ENCODE results near the gene GALNT15. TPM values are rescaled to one million over a fixed set of nuclear protein-coding genes. Genes with fewer than 3 reads are reported as not detected.

The GALNT15 gene
- total RNA-seq, 5 donors from 2014 or later (not counting 1 experiment from before 2014, with no cell fraction given) = 0.06 TPM; not detected in 4

DNA sequence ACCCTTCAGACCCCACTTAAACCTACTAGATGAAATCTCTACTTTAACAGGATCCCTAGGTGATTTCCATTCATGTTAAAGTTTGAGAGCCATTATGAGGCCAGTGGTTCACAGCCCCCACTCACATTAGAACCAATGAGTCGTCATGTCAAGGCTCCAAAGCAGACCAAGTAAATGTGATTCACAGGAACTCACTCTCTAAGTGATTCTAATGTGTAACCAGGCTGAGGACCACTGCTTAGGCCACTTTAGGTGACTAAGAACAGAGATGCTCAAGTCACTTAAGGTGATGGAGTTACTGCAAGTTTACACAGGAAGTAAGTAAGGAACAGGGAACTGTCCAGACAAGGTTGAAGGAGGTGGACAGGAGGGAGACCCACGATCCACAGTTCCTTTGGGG is 7.7 kb downstream of the GALNT15 start:
- peaks cover 10 to 16% of the 10 kb centered on the region in 2 donors for H3K27me3 Mint-ChIP-seq
- Histone ChIP-seq H3K9me3 (no peaks in the 10 kb centered on the region), H3K27ac (ENCODE audit: low read length) (no peak overlapping the region), H3K4me1 (ENCODE audit: control insufficient read depth in 1 of 2, extremely low read depth in 1 of 2, insufficient read depth in 2 of 2, low read length in 2 of 2) (peaks cover 0 to 6% of the 10 kb centered on the region in 2 experiments), H3K27me3 (replicated peaks in 1 of 2; ENCODE audit: control insufficient read depth in 2 of 2, extremely low read depth in 1 of 2, insufficient read depth in 2 of 2, low read length in 1 of 2) (peaks cover 0 to 16% of the 10 kb centered on the region in 2 experiments), H3K36me3 (ENCODE audit: control insufficient read depth in 2 of 2, extremely low read depth in 1 of 2, insufficient read depth in 1 of 2, low read length in 1 of 2) (no peaks in the 10 kb centered on the region), H3K4me3 (ENCODE audit: control insufficient read depth in 1 of 2, extremely low read depth in 1 of 2, low read length in 1 of 2) (no peak overlapping the region)
- H3K4me1 Mint-ChIP-seq = peaks cover 4 to 8% (median 5%) of the 10 kb centered on the region in 3 donors
- H3K4me3 Mint-ChIP-seq = no peak overlapping the region
- no peak for DNase-seq
- ChIA-PET POLR2A (no interaction called here), CTCF (interaction anchor here in 1 of 2 donors (1.3 kb wide), 1 partner anchor 8 kb away, joined by 3 read pairs; the partner anchor contains the start of gene GALNT15)
- ATAC-seq (replicated peaks in 1 of 4) = no peak
- H3K36me3 Mint-ChIP-seq = no peaks in the 10 kb centered on the region
- WGBS (ENCODE audit: insufficient coverage) = no CpG with 5 or more reads among the region's 2 CpGs
- no peak overlapping the region for H3K27ac Mint-ChIP-seq
- H3K9me3 Mint-ChIP-seq = no peaks in the 10 kb centered on the region

- H3K36me3 Mint-ChIP-seq = no peaks in the 10 kb centered on the region
- ChIA-PET CTCF (interaction anchor here in 1 of 2 donors (1.3 kb wide), 1 partner anchor 9 kb away, joined by 3 read pairs; the partner anchor contains the start of gene GALNT15), POLR2A (interaction anchor here in 1 of 2 donors (0.5 kb wide), 1 partner anchor 10 kb away, joined by 3 read pairs; no protein-coding TSS in a partner anchor)
- Histone ChIP-seq H3K27me3 (replicated peaks in 1 of 2; ENCODE audit: control insufficient read depth in 2 of 2, extremely low read depth in 1 of 2, insufficient read depth in 2 of 2, low read length in 1 of 2) (peaks cover 0 to 16% of the 10 kb centered on the region in 2 experiments), H3K36me3 (ENCODE audit: control insufficient read depth in 2 of 2, extremely low read depth in 1 of 2, insufficient read depth in 1 of 2, low read length in 1 of 2) (no peaks in the 10 kb centered on the region), H3K27ac (ENCODE audit: low read length) (no peak overlapping the region), H3K9me3 (no peaks in the 10 kb centered on the region), H3K4me3 (ENCODE audit: control insufficient read depth in 1 of 2, extremely low read depth in 1 of 2, low read length in 1 of 2) (no peak overlapping the region), H3K4me1 (ENCODE audit: control insufficient read depth in 1 of 2, extremely low read depth in 1 of 2, insufficient read depth in 2 of 2, low read length in 2 of 2) (peaks cover 0 to 6% of the 10 kb centered on the region in 2 experiments)
- 84% methylated on average over 4 of the region's 5 CpGs for WGBS (ENCODE audit: insufficient coverage)
- no peak overlapping the region for H3K4me3 Mint-ChIP-seq
- peaks cover 4 to 8% (median 5%) of the 10 kb centered on the region in 3 donors for H3K4me1 Mint-ChIP-seq
- H3K27ac Mint-ChIP-seq = no peak overlapping the region
- H3K9me3 Mint-ChIP-seq = no peaks in the 10 kb centered on the region
- peaks cover 6 to 11% of the 10 kb centered on the region in 2 donors for H3K27me3 Mint-ChIP-seq
- ATAC-seq (replicated peaks in 1 of 4) = no peak
- DNase-seq = no peak
These were observed 8.1 kb downstream of the GALNT15 start for GRCh38 chr3:16182612-16183011.

GRCh38 chr3:16183082-16183481 is 8.6 kb downstream of the GALNT15 start:
- Histone ChIP-seq H3K36me3 (ENCODE audit: control insufficient read depth in 2 of 2, extremely low read depth in 1 of 2, insufficient read depth in 1 of 2, low read length in 1 of 2) (no peaks in the 10 kb centered on the region), H3K4me1 (ENCODE audit: control insufficient read depth in 1 of 2, extremely low read depth in 1 of 2, insufficient read depth in 2 of 2, low read length in 2 of 2) (peaks cover 0 to 5% of the 10 kb centered on the region in 2 experiments), H3K9me3 (no peaks in the 10 kb centered on the region), H3K27me3 (replicated peaks in 1 of 2; ENCODE audit: control insufficient read depth in 2 of 2, extremely low read depth in 1 of 2, insufficient read depth in 2 of 2, low read length in 1 of 2) (peaks cover 0 to 13% of the 10 kb centered on the region in 2 experiments), H3K4me3 (ENCODE audit: control insufficient read depth in 1 of 2, extremely low read depth in 1 of 2, low read length in 1 of 2) (no peak overlapping the region), H3K27ac (ENCODE audit: low read length) (no peak overlapping the region)
- ATAC-seq (replicated peaks in 1 of 4) (no peak), DNase-seq (no peak)
- Mint-ChIP-seq H3K27me3 (peaks cover 2 to 12% of the 10 kb centered on the region in 2 donors), H3K9me3 (no peaks in the 10 kb centered on the region), H3K36me3 (no peaks in the 10 kb centered on the region), H3K4me1 (peaks cover 3 to 8% (median 4%) of the 10 kb centered on the region in 3 donors), H3K27ac (no peak overlapping the region), H3K4me3 (no peak overlapping the region)
- ChIA-PET CTCF (interaction anchor here in 1 of 2 donors (1.3 kb wide), 1 partner anchor 9 kb away, joined by 3 read pairs; the partner anchor contains the start of gene GALNT15), POLR2A (interaction anchor here in 1 of 2 donors (0.5 kb wide), 1 partner anchor 10 kb away, joined by 3 read pairs; no protein-coding TSS in a partner anchor)
- WGBS (ENCODE audit: insufficient coverage) = 67% methylated on average over 1 of the region's 1 CpG

DNA sequence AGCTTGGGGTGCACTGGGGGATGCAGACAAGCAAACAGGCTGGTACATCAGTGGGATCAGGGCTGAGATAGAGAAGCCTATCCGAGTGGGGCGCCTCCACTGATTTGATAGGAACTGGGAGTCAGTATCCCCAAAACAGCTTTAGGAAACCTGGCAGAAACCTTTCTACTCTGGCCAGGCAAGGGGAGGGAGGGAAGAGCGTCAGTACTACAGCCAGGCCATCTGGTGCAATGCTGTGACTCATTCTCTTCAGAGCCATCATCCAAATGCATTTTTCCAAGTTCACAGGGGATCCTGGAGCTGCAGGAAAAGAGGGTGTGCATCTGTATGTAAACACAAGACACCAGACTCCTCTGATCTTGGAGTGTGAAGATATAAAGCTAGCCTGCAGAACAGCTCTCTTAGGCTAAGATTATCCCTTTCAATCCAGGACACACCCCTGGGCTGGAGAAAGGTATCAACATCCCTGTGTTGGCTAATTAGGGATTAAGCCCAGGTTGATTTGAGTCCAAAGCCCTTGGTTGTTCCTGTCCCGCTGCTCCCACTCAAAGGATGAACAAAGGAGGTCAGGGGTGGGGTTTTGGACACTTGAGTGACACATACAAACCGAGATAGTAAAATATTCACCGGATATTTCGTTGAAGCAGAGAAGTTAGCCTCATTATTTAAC is 9.3 kb downstream of the GALNT15 start:
- no peaks in the 10 kb centered on the region for H3K9me3 Mint-ChIP-seq
- no peaks in the 10 kb centered on the region for H3K4me1 ChIP-seq (ENCODE audit: control insufficient read depth in 1 of 2, extremely low read depth in 1 of 2, insufficient read depth in 2 of 2, low read length in 2 of 2)
- peaks cover 1 to 2% (median 2%) of the 10 kb centered on the region in 3 donors for H3K4me1 Mint-ChIP-seq
- H3K27me3 ChIP-seq (replicated peaks in 1 of 2; ENCODE audit: control insufficient read depth in 2 of 2, extremely low read depth in 1 of 2, insufficient read depth in 2 of 2, low read length in 1 of 2) = peaks cover 0 to 6% of the 10 kb centered on the region in 2 experiments
- ChIA-PET CTCF (interaction anchor here in 1 of 2 donors (1.3 kb wide), 1 partner anchor 10 kb away, joined by 3 read pairs; the partner anchor contains the start of gene GALNT15), POLR2A (no interaction called here)
- WGBS (ENCODE audit: insufficient coverage) = 70% methylated on average over 2 of the region's 7 CpGs
- no peak for ATAC-seq (replicated peaks in 1 of 4)
- peaks cover 2 to 7% of the 10 kb centered on the region in 2 donors for H3K27me3 Mint-ChIP-seq
- H3K27ac Mint-ChIP-seq = no peak overlapping the region
- no peaks in the 10 kb centered on the region for H3K36me3 Mint-ChIP-seq
- no peak overlapping the region for H3K4me3 Mint-ChIP-seq
- no peak overlapping the region for H3K27ac ChIP-seq (ENCODE audit: low read length)
- DNase-seq = no peak
- H3K4me3 ChIP-seq (ENCODE audit: control insufficient read depth in 1 of 2, extremely low read depth in 1 of 2, low read length in 1 of 2) = no peak overlapping the region
- H3K36me3 ChIP-seq (ENCODE audit: control insufficient read depth in 2 of 2, extremely low read depth in 1 of 2, insufficient read depth in 1 of 2, low read length in 1 of 2) = no peaks in the 10 kb centered on the region
- H3K9me3 ChIP-seq = no peaks in the 10 kb centered on the region

- Histone ChIP-seq H3K27me3 (replicated peaks in 1 of 2; ENCODE audit: control insufficient read depth in 2 of 2, extremely low read depth in 1 of 2, insufficient read depth in 2 of 2, low read length in 1 of 2) (peaks cover 0 to 5% of the 10 kb centered on the region in 2 experiments), H3K4me1 (ENCODE audit: control insufficient read depth in 1 of 2, extremely low read depth in 1 of 2, insufficient read depth in 2 of 2, low read length in 2 of 2) (no peaks in the 10 kb centered on the region), H3K27ac (ENCODE audit: low read length) (no peak overlapping the region), H3K36me3 (ENCODE audit: control insufficient read depth in 2 of 2, extremely low read depth in 1 of 2, insufficient read depth in 1 of 2, low read length in 1 of 2) (no peaks in the 10 kb centered on the region), H3K4me3 (ENCODE audit: control insufficient read depth in 1 of 2, extremely low read depth in 1 of 2, low read length in 1 of 2) (no peak overlapping the region), H3K9me3 (no peaks in the 10 kb centered on the region)
- CTCF ChIA-PET = no interaction called here
- POLR2A ChIA-PET = no interaction called here
- no peaks in the 10 kb centered on the region for H3K4me1 Mint-ChIP-seq
- no peak overlapping the region for H3K4me3 Mint-ChIP-seq
- no CpG with 5 or more reads among the region's 1 CpG for WGBS (ENCODE audit: insufficient coverage)
- H3K27ac Mint-ChIP-seq = no peak overlapping the region
- no peaks in the 10 kb centered on the region for H3K36me3 Mint-ChIP-seq
- DNase-seq (no peak), ATAC-seq (replicated peaks in 1 of 4) (no peak)
- no peaks in the 10 kb centered on the region for H3K9me3 Mint-ChIP-seq
- peaks cover 0 to 4% of the 10 kb centered on the region in 2 donors for H3K27me3 Mint-ChIP-seq
These were observed 11.6 kb downstream of the GALNT15 start for GRCh38 chr3:16186086-16186485.

DNA sequence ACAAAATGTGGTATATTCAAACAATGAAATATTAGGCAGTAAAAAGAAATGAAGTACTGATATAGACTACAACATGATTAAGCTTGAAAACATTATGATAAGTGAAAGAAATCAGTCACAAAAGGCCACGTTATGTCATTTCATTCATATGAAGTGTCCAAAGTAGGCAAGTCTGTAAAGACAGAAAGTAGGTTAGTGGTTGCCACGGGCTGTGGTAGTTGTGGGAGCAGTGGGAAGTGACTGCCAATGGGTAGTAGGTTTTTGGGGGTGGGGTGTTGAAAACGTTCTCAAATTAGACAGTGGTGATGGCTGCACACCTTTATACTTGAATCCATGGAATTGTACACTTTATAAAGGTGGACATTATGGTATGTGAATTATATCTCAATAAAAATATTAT is 12.1 kb downstream of the GALNT15 start:
- Histone ChIP-seq H3K27me3 (replicated peaks in 1 of 2; ENCODE audit: control insufficient read depth in 2 of 2, extremely low read depth in 1 of 2, insufficient read depth in 2 of 2, low read length in 1 of 2) (peaks cover 0 to 5% of the 10 kb centered on the region in 2 experiments), H3K27ac (ENCODE audit: low read length) (no peak overlapping the region), H3K4me3 (ENCODE audit: control insufficient read depth in 1 of 2, extremely low read depth in 1 of 2, low read length in 1 of 2) (no peak overlapping the region), H3K4me1 (ENCODE audit: control insufficient read depth in 1 of 2, extremely low read depth in 1 of 2, insufficient read depth in 2 of 2, low read length in 2 of 2) (no peaks in the 10 kb centered on the region), H3K36me3 (ENCODE audit: control insufficient read depth in 2 of 2, extremely low read depth in 1 of 2, insufficient read depth in 1 of 2, low read length in 1 of 2) (no peaks in the 10 kb centered on the region), H3K9me3 (no peaks in the 10 kb centered on the region)
- CTCF ChIA-PET = interaction anchor here in 1 of 2 donors (0.6 kb wide), 1 partner anchor 389 kb away, joined by 4 read pairs; no protein-coding TSS in a partner anchor
- Mint-ChIP-seq H3K27ac (no peak overlapping the region), H3K4me1 (no peaks in the 10 kb centered on the region), H3K4me3 (no peak overlapping the region), H3K27me3 (peaks cover 0 to 4% of the 10 kb centered on the region in 2 donors), H3K9me3 (no peaks in the 10 kb centered on the region), H3K36me3 (no peaks in the 10 kb centered on the region)
- DNase-seq (no peak), ATAC-seq (replicated peaks in 1 of 4) (no peak)
- POLR2A ChIA-PET = no interaction called here
- whole genome bisulfite sequencing (ENCODE audit: insufficient coverage) = 54% methylated on average over 2 of the region's 3 CpGs

Data from T-cell (primary cell).